Measurements from ENCODE around the gene CXCL17. TPM values are rescaled to one million over a fixed set of nuclear protein-coding genes. Genes with fewer than 3 reads are reported as not detected.
A peak's percentile ranks its signal among the peaks of the same experiment; 100 is the strongest.
"Not testable (repeated sequence)": the region's sequence is repeated elsewhere in the genome, so short reads cannot be mapped to it uniquely, and the experiment has no call there.

CXCL17 gene
- total and polyA plus RNA-seq, 2 experiments from 2014 or later, result 0.39 TPM; not detected in 1

GRCh38 chr19:42450314-42450934, 7.7 kb upstream of the CXCL17 start:
- peak; percentile 89 for DNase-seq (ENCODE audit: low spot score)
- Histone ChIP-seq H2AFZ (no peak overlapping the region), H3K36me3 (ENCODE audit: insufficient read depth) (no peaks in the 10 kb centered on the region), H3K4me1 (ENCODE audit: insufficient read depth) (peaks cover 23% of the 10 kb centered on the region), H4K20me1 (replicated peaks; ENCODE audit: insufficient read depth) (no peaks in the 10 kb centered on the region), H3K27me3 (ENCODE audit: insufficient read depth) (no peaks in the 10 kb centered on the region), H3K9me2 (ENCODE audit: insufficient read depth) (no peaks in the 10 kb centered on the region), H3K4me3 (no peak overlapping the region), H3K79me2 (replicated peaks; ENCODE audit: insufficient read depth) (no peaks in the 10 kb centered on the region), H3K27ac (ENCODE audit: low read depth) (no peak overlapping the region), H3F3A (replicated peaks; ENCODE audit: low read depth) (no peaks in the 10 kb centered on the region), H3K4me2 (no peak overlapping the region)
- Mint-ChIP-seq H3K9me3 (no peaks in the 10 kb centered on the region), H3K4me1 (peaks cover 11% of the 10 kb centered on the region), H3K36me3 (ENCODE audit: low read depth) (no peaks in the 10 kb centered on the region; the same call in 2 of the 3 replicates), H3K27me3 (ENCODE audit: insufficient read depth, low read depth, poor library complexity) (no peaks in the 10 kb centered on the region), H3K4me3 (no peak overlapping the region), H3K27ac (no peak overlapping the region)
- ATAC-seq, result peak; percentile 97
- TF ChIP-seq CTCF (conservative IDR thresholded peaks at IDR 0.05; ENCODE audit: low read depth in 2 of 2) (peak; percentile 99 to 100), EZH2phosphoT487 (IDR thresholded peaks at IDR 0.05; ENCODE audit: unreplicated experiment) (no peak), CREB1 (CRISPR knock-in tag; IDR thresholded peaks at IDR 0.05; ENCODE audit: low read depth) (0 out of 2 replicates have a peak, but pooled peaks have one; percentile 6)

- H3F3A ChIP-seq (replicated peaks; ENCODE audit: low read depth); H3K79me2 ChIP-seq (replicated peaks; ENCODE audit: insufficient read depth); H3K27me3 ChIP-seq (ENCODE audit: insufficient read depth); H3K36me3 ChIP-seq (ENCODE audit: insufficient read depth); H3K27me3 Mint-ChIP-seq (ENCODE audit: insufficient read depth, low read depth, poor library complexity); H3K4me2 ChIP-seq; H3K4me3 ChIP-seq; H3K9me3 Mint-ChIP-seq; DNase-seq (ENCODE audit: low spot score); ATAC-seq; H3K36me3 Mint-ChIP-seq (ENCODE audit: low read depth); H3K27ac Mint-ChIP-seq; H3K27ac ChIP-seq (ENCODE audit: low read depth); H4K20me1 ChIP-seq (replicated peaks; ENCODE audit: insufficient read depth); H3K9me2 ChIP-seq (ENCODE audit: insufficient read depth); H2AFZ ChIP-seq; H3K4me3 Mint-ChIP-seq: not testable (repeated sequence)
- H3K4me1 Mint-ChIP-seq, result peaks cover 15% of the 10 kb centered on the region
- H3K4me1 ChIP-seq (ENCODE audit: insufficient read depth), result peaks cover 19% of the 10 kb centered on the region
Measured at GRCh38 chr19:42448306-42448705, 5.6 kb upstream of the CXCL17 start.

- H3K27me3 ChIP-seq (ENCODE audit: insufficient read depth), result no peaks in the 10 kb centered on the region
- H3K27ac Mint-ChIP-seq, result no peak overlapping the region
- peaks cover 16% of the 10 kb centered on the region; the same call in 1 of the 2 replicates for H3K4me1 ChIP-seq (ENCODE audit: insufficient read depth)
- no peak for DNase-seq (ENCODE audit: low spot score)
- no peaks in the 10 kb centered on the region; the same call in 2 of the 3 replicates for H3K9me3 Mint-ChIP-seq
- H3K4me3 Mint-ChIP-seq, result no peak overlapping the region
- H3K27ac ChIP-seq (ENCODE audit: low read depth), result no peak overlapping the region
- no peak overlapping the region for H3K4me3 ChIP-seq
- ATAC-seq, result no peak
- H2AFZ ChIP-seq, result no peak overlapping the region
- no peaks in the 10 kb centered on the region for H3K36me3 Mint-ChIP-seq (ENCODE audit: low read depth)
- H3K9me2 ChIP-seq (ENCODE audit: insufficient read depth), result no peaks in the 10 kb centered on the region
- H3F3A ChIP-seq (replicated peaks; ENCODE audit: low read depth), result no peaks in the 10 kb centered on the region
- H3K27me3 Mint-ChIP-seq (ENCODE audit: insufficient read depth, low read depth, poor library complexity), result no peaks in the 10 kb centered on the region
- H4K20me1 ChIP-seq (replicated peaks; ENCODE audit: insufficient read depth), result no peaks in the 10 kb centered on the region
- H3K4me1 Mint-ChIP-seq, result peaks cover 15% of the 10 kb centered on the region
- H3K36me3 ChIP-seq (ENCODE audit: insufficient read depth), result no peaks in the 10 kb centered on the region
- H3K79me2 ChIP-seq (replicated peaks; ENCODE audit: insufficient read depth), result no peaks in the 10 kb centered on the region
- H3K4me2 ChIP-seq, result no peak overlapping the region
- TF ChIP-seq STAT1 (IDR thresholded peaks at IDR 0.05; ENCODE audit: unreplicated experiment) (no peak), ZNF462 (CRISPR knock-in tag; IDR thresholded peaks at IDR 0.05) (no peak), EZH2 (IDR thresholded peaks at IDR 0.05; ENCODE audit: low read depth, unreplicated experiment) (no peak), NANOG (IDR thresholded peaks at IDR 0.05; ENCODE audit: borderline replicate concordance) (no peak)
Measured at GRCh38 chr19:42445948-42446347, 3.2 kb upstream of the CXCL17 start.

All from GM23338 (cell line).